GM19238 (cell line): ENCODE data around the gene CYP26B1.

Source experiments
- DNase-seq: peaks from one replicate; pipeline ENCODE4 v3.0.0; 2011; ENCODE audit warnings: low spot score; ENCODE audit not compliant: insufficient read length

CYP26B1 gene

DNA sequence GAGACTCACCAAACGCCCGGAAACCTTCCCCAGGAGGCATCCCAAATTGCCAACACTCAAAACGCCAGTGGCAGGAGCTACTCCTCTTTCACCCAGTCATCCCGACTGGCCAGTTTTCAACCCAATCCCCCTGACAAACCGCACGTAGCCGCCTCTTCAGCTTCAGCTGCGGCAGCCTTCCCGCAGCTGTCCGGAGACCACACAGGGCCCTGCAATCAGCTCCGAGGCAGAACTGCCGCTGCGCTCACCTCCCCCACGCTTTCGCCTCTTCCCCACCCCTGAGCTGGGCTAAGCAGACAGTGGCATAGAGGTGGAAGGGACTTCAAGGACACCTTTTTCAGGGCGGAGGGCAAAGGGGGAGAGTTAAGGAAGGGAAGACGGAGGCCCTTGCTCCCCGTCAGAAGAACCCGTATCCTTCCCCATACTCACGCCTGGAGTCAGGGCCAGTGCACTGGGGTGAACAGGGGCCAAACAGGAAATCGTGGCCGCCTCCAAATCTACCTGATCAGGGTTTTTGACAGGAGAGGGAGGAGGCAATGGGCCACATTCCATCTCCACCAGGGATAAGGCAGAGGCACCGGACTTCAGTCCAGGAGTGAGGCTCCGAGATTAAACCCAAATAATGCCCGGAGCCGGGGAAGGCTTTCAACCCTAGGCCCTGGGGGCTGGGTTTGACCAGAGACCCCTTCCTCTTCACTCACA lies 16.9 kb downstream of the CYP26B1 start:
- no peak for DNase-seq

- DNase-seq: no peak
Measured at GRCh38 chr2:72129681-72130340, 17.9 kb downstream of the CYP26B1 start.

- no peak for DNase-seq
Measured at GRCh38 chr2:72128843-72129227, 18.8 kb downstream of the CYP26B1 start.

DNA sequence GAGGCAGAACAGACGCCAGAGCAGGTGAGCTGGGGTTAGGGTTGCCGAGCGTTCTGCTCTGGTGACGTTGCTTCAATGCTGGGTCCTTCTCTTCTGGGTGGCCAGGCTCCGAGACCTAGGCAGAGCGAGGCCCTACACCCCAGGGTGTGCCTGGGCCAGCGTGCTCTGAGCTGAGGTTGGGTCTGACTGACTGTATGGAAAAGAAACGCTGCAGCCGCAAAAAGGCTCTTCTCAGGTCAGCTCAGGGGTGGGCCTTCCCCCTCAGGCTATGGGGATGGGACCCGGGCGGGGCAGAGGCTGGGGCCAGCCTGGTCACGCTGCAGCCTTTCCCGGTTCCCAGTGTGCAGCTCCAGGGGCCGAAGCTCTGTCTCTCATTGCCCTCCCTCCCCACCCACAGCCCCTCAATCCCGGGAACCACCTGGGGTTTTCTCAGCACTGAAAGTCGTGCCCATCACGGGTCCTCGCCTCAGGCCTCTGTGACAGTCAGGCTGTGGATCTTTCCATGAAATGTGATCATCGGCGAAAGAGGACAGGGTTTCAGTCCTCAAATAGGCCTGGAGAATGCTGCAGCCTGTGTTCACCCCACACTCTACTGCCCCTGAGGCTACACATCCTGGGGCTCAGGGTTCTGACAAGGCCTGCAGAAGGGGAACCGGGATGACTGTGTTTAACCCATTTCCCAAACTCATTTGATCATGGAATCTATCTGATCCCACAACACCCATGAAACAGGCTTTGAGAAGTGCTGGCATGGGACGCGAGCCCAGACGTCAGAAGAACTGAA lies 19.4 kb downstream of the CYP26B1 start:
- DNase-seq: no peak

- DNase-seq: no peak
Measured at GRCh38 chr2:72127401-72128058, 20.1 kb downstream of the CYP26B1 start.

DNA sequence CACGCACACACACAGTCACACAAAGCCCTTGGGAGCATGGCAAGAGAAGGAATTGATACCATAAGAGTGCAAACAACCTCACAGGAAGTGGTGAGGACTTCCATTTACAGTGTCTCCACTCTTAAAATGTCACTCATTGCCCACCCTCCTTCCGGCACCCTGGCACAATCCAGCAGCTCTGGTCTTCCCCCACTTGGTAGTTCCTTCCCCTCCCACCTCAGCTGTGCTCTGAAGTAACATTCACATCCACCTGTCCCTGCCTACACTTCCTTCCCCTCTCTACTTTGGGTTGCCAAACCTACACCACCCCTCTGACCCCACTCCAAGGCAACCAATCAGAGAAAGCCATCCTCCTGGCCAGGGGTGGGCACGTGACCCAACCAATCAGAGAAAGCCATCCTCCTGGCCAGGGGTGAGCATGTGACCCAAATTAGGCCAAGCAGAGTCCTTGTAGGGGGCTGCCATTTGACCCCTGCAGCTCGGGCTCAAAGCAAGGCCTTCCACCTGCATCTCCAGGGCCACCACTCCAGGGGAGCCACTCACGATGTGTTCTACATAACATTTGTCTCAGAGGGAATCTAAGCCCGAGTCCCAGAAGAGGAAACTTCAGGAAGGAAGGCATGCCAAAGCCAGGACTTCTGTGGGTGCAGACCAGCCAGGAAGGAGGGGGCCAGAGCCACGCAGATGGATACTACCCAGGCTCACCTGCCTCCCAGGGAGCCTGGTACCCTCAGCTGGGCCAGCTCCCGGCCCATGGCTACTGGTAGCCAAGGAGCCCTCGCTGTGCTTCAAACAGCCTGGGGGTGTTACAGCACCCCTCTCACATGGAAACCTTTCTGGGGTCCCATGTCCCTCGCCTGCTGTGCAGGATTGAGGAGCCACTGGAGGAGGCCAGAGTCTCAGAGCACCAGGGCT lies 21.2 kb downstream of the CYP26B1 start:
- DNase-seq: no peak

DNA sequence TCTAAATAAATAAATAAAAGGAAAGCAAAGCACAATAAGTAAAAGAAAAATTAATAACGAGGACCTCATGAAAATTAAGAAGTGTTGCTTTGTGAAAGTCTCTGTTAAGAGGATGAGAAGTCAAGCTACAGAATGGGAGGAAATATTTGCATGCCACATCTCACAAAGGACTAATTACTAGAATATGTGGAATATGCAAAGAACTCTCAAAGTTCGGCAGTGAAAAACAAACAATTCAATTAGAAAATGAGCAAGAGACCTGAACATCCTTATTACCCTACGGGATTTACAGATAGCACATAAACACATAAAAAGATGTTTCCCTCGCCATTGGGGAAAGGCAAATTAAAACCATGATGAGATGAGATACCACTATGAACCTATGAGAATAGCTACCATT lies 23.3 kb downstream of the CYP26B1 start:
- DNase-seq: no peak

- DNase-seq: no peak
Measured at GRCh38 chr2:72121153-72121552, 26.5 kb downstream of the CYP26B1 start.

- no peak for DNase-seq
Measured at GRCh38 chr2:72118951-72119350, 28.7 kb downstream of the CYP26B1 start.

GRCh38 chr2:72118386-72118785 lies 29.3 kb downstream of the CYP26B1 start:
- DNase-seq: no peak

DNA sequence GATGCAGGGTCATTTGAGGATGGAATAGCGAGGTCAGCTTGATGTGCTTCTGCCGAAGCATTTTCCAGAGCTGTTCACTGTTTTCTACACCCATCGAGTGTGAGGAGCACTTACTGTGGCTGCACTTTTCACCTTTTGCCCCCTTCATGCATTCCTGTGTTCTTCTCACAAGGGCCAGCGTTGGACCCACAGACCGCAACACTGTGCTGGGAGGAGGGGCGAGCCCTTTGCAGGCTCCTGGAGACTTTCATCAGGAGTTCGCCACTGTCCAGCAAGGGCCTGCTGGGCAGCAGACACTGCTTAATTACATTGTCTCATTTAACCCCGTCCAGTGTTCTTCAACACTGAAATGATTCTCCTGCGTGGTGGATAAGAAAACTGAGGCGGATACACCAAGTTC lies 29.9 kb downstream of the CYP26B1 start:
- DNase-seq: no peak

DNA sequence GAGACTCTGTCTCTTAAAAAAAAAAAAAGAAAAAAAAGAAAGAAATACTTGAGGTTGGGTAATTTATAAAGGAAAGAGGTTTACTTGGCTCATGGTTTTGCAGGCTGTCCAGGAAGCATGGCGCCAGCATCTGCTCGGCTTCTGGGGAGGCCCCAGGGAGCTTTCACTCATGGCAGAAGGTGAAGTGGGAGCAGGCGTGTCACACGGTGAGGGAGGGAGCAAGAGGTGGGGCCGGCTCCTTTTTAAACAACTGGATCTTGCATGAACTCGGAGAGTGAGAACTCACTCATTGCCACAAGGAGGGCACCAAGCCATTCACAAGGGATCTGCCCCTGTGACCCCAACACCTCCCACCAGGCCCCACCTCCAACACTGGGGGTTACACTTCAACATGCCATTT lies 30.6 kb downstream of the CYP26B1 start:
- DNase-seq: no peak

- DNase-seq: no peak
Measured at GRCh38 chr2:72116081-72116533, 31.6 kb downstream of the CYP26B1 start.

GRCh38 chr2:72115110-72116080 lies 32.3 kb downstream of the CYP26B1 start:
- no peak for DNase-seq

DNA sequence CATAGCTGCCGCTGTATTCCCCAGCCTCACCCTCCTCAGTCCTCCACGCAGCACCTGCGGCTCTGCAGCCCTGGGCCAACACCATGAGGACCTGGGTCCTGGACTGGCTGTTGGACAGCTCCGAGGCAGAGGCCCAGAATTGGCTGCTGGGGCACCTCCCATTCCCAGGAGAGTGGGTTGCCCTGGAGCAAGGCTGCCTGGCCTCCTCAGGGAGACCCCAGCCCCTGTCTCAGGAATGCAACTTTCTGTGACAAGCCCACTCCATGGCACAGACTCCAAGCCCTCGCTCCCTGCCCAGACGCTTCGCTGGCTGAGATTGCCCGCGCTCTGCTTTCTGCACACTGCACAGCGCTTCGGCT lies 33.0 kb downstream of the CYP26B1 start:
- DNase-seq: no peak

- no peak for DNase-seq
Measured at GRCh38 chr2:72113847-72114692, 33.6 kb downstream of the CYP26B1 start.

DNA sequence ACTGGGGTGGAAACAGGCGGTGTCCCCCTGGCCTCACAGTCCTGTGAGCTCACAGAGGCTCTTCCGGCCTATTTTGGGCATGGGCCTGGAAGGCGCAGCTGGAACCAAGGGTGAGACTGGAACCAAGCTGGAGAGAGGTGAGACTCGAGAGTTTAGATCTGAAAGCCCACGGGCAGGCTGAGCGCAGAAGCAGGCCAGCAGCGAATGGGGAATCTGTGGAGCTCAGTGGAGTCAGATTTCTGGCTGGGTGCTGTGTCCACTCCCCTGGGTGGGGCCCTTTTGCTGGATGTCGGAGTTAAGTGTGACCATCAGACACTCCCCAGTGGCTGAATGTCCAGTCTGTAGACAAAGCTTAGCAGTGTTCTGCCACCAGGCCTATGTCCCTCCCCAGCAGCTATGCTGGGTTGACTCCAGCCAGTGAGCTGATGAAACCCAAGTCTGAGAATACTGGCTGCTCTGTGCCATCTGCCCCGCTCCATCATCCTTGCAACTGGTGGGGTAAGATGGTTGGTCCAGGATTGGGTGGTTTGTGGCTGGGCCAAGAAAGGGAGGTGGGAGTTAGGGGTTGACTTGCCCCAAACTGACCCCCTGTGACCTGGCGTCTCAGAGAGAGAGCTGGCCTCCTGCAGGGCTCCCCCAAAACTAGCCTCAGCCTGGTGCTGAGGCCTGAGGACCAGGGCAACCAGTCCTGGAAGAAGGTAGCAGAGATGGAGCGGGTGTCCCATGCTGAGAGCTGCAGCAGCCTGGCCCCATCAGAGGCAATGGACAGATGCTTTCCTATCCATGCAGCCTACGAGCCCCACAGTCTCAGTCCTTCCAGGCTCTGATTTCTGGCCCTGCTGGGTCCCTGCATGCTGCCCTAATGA lies 34.4 kb downstream of the CYP26B1 start:
- DNase-seq: no peak

DNA sequence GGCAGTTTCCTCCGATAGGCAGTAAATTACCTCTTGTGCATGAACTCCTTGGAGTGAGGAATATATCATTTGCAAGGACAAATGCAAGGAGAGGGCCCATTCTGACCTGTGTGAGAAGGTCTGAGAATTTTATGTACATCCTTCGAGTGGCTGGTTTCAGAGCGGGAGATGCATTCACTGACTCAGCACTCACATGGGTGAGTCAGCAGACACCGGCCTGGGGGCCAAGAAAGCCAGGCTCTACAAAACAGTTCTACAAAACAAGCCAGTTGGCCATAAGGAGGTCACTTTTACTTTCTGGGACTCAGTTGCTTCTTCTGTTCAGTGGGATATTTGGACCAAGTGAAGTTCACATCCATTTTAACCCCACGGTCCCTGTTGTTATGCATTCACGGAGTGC lies 35.3 kb downstream of the CYP26B1 start:
- DNase-seq: no peak
